ENCODE results near the gene KDM2B.

The KDM2B gene

DNA sequence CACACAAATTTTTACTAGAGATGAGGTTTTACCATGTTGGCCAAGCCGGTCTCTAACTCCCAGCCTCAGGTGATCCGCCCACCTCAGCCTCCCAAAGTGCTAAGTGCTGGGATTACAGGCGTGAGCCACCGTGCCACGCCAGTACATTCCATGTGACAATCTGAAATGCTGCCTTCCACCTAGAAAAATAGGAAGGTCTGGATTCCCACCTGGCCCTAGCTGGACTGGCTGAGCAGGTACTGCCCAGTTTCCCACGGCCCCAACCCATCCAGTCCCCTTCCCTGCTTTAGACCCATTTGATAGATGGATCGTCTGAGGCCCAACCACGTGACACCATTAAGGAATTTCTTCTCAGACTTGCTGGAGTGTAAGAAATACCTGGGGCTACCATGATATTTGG lies 55.4 kb downstream of the KDM2B start:
- no peak for DNase-seq

DNA sequence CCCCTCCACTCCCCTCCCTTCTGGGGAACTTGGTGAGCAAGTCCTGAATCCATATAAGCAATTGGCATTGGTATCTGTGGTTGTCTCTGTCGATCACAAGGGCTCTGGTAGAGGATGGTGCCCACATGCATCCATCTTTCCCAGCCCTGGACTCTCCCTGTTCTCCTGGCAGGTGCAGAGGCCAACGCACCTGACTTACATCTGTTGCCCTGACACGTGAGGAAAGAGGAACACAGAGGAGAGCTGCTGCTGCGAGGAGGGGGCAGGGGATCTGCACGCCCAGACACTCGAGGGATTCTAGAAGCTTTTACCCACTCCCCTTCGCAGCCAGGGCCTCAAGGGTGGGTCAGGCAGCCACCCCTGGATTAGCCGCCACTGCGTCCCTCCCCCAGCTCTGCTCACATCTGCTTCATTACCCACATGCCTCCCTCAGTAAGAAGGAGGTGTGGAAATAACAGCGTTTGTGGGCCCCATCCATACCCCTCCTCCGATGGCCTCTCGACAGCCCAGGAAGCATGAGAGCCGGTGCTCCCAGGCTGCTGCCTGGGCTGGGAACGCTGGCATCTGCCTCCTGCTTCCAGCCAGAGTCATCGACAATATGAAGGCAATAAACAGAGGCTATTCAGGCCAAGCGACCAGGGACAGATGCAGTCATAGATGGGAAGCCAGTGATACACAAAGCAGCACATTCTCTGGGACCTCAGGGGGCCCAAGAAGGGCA lies 56.5 kb downstream of the KDM2B start:
- no peak for DNase-seq

DNA sequence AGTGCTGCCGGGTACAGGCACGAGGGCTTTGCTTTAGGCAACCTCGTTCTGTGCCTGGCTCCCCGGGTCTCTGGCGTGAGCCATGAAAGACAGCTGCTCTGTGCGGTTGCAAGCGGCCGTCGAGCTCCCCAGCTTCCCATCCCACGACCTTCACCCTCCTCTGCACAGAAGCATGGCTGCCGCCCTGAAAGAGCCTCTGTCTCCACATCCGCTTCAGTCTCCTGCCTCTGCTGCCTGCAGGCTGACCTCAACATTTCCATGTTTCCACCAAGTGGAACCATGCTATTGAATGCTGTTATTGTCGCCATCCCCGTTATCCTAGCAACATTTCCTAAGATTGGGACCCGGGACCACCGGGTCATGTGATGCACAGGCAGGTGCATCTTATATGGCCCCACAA lies 57.1 kb downstream of the KDM2B start:
- no peak for DNase-seq

DNA sequence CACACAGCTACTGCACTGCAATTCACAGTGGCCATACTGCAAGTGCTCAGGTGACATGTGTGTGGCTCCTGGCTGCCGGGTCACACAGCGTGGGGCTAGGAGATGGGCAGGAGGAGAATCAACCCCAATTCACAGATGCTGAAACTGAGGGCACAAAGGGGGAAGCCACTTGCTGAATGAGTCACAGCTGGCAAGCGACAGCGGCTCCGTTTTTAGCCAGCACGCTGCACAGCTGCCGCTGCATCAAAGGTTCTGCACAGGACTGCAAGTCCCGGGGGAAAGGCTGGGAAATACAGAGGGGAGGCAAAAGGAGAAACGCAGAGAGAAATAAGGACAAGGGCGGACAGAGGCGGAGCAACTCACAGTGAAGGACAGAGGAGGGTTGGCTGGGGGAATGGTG lies 57.9 kb downstream of the KDM2B start:
- DNase-seq: no peak

DNA sequence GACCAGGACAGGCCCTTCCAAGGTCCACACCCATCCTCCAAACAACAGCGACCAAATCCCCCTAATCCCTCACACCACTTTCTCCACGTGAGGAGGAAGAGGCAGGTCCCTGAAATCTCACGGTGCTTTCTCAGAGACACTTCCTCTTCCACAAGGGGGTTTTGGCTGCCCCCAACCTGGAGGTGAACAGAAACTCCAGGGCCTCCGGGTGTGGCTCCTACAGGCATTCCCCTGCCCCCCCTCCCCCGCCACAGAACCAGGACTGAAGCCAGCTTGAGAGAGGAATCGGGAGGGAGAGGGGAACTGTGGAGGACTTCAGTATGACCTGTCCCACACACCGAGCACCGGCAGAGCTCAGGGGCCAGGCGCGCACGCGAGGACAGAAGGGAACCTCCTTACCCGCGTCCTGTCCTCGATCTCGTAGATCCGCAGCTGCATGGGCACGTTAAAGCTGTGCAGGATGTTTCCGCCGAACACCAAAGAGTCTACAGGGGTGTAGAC lies 60.2 kb downstream of the KDM2B start:
- DNase-seq: no peak

DNA sequence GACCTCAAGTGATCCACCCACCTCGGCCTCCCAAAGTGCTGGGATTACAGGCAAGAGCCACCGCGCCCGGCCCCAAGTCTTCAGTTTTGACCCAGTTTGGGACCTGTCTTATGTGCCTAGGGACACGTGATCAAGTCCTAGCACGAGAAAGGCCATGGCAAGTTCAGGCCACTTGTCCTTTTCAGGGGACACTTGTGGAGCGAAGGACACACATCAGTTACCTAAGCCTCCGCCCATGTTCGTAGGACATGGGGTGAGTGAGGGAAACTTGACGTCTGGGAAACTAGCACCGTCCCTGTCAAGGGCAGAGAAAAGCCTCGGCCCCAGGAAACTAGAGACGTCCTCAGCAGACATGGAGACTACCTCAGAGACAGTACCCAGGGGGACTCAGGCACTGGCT lies 60.7 kb downstream of the KDM2B start:
- DNase-seq: no peak

DNA sequence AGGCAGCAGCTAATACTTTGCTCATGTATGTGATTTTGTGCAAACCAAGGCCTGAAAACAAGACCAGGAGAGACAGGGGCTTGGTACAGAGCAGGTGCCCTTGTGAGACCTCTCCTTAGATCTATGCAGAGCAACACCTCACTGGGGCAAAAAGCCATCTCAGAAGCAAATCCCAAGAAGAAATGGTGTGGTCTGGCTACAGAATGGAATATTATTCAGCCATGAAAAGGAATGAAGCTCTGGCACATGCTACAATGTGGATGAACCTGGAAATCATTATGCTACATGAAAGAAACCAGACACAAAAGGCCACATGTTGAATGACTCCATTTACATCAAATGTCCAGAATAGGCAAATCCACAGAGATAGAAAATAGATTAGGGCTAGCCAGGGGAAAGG lies 61.6 kb downstream of the KDM2B start:
- DNase-seq: no peak

DNA sequence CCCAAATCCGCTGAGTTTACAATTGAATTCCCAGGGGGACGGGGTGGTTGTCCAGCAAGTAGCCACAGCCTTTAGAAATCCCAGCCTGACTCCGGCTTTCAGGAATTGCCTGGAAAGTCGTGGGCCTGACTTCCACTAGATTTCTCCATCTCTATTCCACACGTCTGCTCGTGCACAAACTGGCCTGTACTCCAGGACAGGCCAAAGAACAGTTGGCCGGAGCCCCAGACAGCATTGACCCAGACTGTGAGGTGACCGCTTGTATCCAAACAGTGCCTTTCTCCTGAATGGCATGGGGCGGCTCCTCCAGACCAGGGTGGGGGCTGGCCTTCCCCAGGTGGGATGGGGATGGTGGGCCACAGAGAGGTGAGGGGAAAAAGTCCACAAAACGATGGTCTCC lies 62.2 kb downstream of the KDM2B start:
- no peak for DNase-seq

DNA sequence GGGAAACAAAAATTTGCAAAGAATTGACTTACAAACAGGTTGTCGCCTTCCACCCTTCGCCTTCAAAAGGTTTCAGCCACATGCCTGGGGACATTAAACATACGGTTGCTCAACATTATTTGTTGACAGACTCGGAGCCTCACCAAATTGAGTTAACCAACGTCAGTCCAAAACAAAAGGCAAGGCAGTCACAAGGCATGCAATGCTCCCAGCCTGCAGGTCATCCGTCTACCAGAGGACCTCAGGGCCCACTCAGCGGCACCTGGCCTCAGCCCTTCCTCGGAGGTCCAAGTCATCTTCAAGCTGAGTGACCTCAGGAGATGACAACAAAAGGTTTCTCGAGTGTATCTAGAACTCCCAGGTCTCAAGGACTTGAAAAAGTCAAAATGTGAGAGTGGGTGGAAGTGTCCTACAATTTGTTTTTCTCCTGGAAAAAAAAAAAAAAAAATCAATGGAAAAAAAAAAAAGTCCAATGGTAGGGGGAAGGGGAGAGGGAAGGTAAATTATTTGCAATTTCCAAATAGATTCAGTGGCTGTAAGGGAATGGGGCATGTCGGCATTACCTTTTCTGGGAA lies 64.3 kb downstream of the KDM2B start:
- DNase-seq: no peak

DNA sequence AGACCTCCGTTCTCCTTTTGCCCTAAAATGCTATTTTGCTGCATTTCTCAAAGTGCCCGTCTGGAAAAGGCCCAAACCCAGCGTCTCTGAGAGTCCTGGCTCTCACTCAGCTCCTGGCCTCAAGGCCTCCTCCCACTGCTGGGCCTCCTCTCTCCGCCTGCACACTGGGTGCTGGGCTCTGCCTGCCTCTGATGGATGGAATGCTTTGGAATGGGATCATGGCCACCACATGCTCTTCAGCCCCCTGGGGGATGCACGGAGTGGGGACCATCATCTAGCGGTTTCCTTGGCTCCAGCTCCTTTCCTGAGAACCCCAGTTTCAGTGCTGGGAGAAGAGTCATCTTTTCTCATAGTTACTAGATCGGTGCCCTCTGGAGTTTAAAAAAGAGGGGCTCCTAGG lies 65.2 kb downstream of the KDM2B start:
- no peak for DNase-seq

DNA sequence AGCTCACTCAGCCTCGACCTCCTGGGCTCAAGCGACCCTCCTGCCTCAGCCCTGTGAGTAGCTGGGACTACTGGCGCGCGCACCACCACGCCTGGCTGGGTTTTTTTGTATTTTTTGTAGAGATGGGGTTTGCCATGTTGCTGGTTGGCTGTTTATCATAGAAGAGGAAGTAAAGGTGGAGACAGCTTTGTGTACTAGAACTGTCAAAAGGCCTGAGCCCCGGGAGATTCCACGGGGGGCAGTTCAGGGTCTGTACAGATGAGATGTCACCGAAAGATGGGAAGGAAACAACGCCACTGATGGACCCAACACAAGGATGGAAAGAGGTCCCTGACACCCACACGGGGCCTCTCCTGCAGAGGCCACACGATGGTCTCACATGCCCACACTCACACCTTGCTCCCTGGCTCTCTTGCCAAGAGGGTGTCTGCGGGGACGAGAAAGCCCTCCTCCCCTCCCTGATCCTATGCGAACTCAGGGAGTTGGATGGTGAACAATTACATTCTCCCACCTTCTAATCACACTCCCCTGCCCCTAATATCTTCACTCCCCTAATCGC lies 66.6 kb downstream of the KDM2B start:
- no peak for DNase-seq

DNA sequence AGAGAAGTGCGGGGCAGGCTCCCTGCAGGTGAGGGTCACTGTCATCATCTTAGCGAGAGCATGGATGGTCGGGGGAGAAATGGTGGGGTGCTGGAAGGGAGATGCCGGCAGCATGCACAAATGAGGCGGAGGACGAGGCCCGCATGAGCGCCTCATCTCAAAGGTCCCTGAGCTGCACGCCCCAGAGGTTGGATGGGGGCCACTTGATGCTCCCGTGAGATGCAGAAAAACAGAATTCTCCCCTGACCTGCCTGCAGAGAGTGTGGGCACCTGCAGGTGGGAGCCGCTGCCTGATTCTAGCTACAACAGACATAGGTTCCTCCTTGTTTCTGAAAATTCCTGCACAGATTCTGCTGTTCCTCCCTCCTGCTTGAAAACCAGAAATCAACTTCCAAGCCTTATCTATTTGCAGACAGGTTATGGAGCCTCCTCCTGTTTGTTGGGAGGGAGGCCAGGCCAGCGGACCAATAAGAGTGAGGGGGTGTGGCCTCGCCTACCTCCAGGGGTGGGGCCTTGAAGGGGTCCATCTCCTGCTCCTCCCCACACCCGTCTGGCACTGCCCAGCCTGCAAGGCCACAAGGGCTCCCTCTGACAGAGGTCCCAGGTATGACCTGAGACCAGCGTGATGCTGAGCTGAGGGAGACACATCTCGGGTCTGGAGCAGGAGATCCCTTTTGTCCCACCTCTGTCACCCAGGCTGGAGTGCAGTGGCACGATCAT lies 67.2 kb downstream of the KDM2B start:
- DNase-seq: no peak

DNA sequence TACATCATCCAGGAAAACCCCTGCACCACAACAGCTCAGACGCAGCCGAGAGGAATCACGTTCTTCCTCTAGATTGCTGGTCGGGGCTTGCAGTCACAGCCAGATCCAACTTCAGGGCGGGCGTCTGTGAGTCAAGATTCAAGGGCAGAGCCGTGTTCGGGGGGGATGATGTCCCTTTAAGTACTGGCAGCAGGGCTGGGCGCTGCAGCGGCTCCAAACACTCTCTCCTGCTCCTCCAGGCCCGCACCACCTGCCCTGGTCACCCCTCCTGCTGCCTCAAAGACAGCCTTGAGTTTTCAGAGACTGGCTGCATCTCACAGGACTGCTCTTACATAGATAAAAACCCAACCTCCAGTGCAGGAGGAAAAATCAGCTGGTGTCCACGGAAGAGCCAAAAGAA lies 68.3 kb downstream of the KDM2B start:
- no peak for DNase-seq

DNA sequence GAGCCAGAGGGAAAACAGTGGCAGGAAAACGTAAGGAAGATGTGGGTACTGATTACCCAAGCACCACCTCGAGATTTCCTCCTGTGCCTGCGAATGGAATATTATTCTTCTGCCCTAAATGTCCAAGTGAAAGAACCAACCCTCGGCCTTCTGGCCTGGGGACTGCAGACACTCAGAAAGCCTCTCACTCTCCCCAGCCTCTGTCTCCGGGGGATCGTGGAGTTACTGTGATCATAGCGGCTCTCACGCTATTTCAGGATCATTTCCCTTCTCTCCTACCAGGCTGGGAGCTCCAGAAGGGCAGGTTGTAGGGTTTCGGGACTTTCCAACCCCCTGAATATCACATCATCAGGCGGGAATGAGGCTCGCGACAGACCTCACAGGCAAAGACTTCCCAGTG lies 68.9 kb downstream of the KDM2B start:
- no peak for DNase-seq

DNA sequence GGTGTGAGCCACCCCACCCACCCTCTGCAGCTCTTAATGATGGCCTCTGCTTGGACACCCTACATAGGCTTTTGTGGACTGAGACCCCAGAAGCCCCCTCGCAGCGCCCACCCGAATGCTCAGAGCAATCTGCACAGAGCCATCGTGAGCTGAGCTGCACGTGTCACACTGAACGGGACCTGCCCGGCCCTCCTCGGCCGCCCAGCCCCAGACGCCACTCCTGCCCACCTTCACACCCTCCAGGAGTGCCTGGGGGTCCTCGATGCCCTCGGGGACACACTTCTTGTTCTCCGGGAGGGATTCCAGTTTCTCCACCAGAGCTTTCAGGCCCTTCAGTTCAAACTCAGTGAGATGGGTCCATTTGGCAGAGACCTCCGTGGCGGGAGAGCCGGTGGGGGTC lies 71.5 kb downstream of the KDM2B start:
- no peak for DNase-seq

DNA sequence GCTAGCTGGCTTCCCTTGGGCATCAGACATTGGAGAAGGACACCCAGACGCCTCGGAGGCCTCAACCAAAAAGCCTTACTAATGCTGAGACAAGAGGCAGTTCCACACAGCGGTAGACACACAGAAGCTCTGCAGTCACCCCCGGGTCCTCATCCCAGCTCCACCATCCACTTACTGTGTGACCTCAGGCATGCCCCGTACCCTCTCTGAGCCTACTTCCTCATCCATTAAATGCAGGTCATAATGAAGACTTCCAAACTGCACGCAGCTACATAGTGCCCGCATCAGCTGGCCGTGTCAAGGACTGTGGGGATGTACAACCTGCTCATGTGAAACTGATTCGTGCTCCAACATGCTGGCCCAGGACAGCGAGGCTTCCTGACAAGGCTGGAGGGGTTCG lies 72.3 kb downstream of the KDM2B start:
- DNase-seq: no peak

DNA sequence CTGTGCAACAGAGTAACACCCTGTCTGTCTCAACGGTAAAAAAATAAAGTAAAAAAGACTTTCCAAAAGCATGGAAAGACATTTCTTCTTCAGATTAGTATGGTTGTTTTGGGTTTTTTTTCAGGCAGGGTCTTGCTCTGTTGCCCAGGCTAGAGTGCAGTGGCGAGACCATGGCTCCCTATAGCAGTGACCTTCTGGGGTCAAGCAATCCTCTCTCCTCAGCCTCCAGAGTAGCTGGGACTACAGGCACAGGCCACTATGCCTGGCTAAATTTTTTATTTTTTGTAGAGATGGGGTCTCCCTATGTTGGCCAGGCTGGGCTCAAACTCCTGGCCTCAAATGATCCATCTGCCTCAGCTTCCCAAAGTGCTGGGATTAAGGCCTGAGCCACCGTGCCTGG lies 72.8 kb downstream of the KDM2B start:
- no peak for DNase-seq

DNA sequence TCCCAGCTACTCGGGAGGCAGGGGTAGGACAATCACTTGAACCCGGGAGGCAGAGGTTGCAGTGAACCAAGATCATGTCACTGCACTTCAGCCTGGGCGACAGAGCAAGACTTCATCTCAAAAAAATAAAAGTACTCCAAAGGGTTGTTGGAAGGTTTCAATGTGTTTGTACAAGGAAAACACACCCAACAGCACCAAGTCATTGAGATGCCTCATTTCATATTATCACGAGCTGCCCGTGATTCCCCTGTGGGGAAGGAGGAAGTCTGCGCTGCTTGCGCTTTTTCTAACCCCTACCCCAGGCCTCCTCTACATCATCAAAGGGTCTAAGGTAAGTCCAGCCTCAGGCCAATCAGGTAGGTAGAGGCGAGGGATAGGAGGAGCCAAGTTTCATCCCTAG lies 73.6 kb downstream of the KDM2B start:
- DNase-seq: no peak

DNA sequence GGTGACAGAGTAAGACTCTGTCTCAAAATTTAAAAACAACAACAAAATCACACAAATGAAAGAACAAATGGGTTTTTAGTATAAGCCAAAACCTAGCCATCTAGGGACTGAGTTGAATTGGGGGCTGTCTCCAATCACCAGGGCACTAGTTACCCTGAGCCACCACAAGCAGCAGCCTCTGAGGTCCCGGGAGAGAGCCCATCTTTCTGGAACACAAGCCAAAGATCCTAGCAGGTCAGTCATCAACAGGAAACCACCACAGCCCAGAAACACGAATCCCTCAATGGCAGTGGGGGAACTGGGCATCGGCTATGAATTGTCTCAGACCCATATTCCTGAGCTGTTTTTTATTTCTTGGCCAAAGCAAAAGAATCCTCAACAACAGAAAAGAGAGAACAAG lies 75.3 kb downstream of the KDM2B start:
- DNase-seq: no peak

DNA sequence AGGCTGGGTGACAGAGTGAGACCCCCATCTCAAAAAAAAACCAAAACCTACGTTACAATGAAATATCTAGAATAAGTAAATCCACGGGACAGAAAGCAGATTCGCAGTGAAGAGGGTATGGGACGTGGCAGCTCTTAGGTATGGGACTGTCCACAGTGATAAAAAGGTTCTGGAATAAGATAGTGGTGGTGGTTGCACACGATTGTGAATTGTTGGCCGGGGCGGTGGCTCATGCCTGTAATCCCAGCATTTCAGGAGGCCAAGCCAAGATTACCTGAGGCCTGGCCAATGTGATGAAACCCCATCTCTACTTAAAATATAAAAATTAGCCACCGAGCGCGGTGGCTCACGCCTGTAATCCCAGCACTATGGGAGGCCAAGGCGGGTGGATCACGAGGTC lies 76.3 kb downstream of the KDM2B start:
- no peak for DNase-seq

DNA sequence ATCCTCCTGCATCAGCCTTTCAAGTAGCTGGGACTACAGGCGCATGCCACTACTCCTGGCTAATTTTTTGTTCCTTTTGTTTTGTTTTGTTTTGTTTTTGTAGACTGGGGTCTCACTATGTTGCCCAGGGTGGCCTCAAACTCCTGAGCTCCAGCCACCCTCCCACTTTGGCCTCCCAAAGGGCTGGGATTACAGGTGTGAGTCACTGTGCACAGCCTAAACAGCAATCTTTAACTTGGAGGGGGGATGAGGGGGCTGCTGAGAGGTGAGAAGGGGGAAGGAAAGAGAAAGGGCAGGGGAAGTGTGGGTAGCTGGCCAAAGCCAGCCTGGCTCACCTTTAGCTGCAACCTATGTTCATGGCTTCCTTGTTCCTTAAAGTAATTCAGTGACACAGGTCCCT lies 77.4 kb downstream of the KDM2B start:
- no peak for DNase-seq

DNA sequence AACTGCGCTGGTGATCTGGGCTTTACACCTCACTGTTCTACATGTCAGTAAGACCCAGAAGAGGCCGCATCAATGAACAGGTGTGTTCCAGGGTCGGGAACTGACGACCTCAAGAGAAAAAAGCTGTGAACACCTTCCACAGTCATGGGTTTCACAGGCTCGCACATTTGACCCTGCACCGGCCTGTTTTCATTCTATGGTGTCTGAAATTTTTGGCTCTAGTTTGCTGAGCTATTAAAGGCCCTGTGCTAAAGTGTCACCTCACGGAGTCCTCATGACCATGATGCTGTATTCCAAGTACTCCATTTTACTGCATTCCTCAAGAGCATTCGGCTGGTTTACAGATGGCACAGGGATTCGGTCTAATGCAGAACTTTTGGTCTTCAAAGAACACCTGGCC lies 78.9 kb downstream of the KDM2B start:
- no peak for DNase-seq

DNA sequence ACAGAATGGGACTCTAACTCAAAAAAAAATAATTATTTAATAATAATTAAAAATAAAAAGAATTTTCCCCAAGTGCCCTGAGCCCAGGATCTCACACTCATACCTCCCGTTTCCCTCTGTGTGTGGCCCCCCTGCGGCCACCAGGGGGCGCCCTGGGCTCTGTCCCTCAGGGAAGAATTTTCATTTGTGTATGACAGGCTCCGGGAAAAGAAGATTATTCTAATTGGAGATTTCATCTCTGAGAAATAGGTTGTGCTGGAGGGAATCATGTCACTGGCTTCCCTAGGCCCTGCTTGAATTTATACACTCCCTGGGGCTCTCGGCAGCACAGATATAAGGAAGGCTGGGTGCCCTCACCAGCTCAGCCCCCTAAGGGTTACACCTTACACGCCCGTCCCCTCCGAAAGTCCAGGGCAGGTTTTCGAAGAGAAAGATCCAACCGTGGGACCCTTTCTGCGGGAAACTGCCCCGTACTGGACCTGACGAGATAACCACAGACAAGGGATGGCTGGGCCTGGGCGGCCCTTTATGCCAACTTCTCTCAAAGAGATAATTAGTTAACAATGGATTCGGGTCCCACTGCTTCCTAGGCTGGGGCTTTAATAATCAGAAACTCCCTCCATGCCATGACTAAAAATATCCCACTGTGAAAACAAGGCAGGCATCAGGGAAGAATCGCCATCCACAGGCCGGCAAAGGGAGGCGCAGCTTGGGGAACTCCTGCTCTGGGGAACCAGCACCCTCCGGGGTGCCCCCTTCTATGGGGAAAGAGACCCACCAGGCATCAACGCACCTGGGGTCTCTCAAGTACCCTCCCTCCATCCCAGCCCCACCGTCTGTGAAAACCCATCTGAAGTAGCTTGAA lies 80.7 kb downstream of the KDM2B start:
- peak; percentile 78 for DNase-seq
